HepG2 (cell line): ENCODE results near the gene GRIN2C. TPM values are rescaled to one million over a fixed set of nuclear protein-coding genes. Genes with fewer than 3 reads are reported as not detected.

Source experiments
- ATAC-seq: fragments of 200-7000 bp; cut with Tn5 transposase; 3 replicates; pipeline ENCODE4 v1.9.1; 2020; ENCODE audit warnings: mild to moderate bottlenecking, moderate library complexity
- BruUV-seq: library from RNA; stranded (reverse); fragments of 400-500 nt; replicated peaks from 2 replicates; lab custom pipeline; 2021; lab: Mats Ljungman, UMichigan
- CTCF ChIA-PET: fragments of 300-600 bp; formaldehyde crosslinking; extraction: SDS; loops from one replicate; lab custom pipeline; 2021; ENCODE audit warnings: low total read pairs, inconsistent platforms, low intra/inter-chr PET ratio; lab: Yijun Ruan, JAX
- POLR2A ChIA-PET: fragments of 350-600 bp; sonication (Branson Sonifier 250); formaldehyde crosslinking; loops from one replicate; lab custom pipeline; 2020; ENCODE audit warnings: antibody characterized with exemption, inconsistent platforms; lab: Yijun Ruan, JAX
- DNase-seq: peaks from one replicate; pipeline ENCODE4 v3.0.0-alpha.2; 2015; ENCODE audit warnings: low spot score
- FAIRE-seq: peaks from 3 replicates; lab custom pipeline; 2011; peaks lifted over from hg19 to GRCh38; lab: Jason Lieb, UNC
- H2AFZ ChIP-seq: one replicate; pipeline ENCODE4 v1.6.1; 2011; ENCODE audit warnings: low read length, inconsistent platforms
- H3K27ac ChIP-seq: fragments of 300-600 bp; 3 replicates; pipeline ENCODE4 v1.8.0; 2011; ENCODE audit warnings: mixed run types, mild to moderate bottlenecking, mixed read lengths, low read length, inconsistent platforms; ENCODE audit not compliant: insufficient read depth; ENCODE audit errors: extremely low read length
- H3K27me3 ChIP-seq, 2 experiments: fragments of 200-600 bp in 1 of 2; 2 replicates in 1 of 2; 3 replicates in 1 of 2; pipeline versions ENCODE4 v1.6.0 to v1.8.0; 2011; ENCODE audit warnings: low read length in 2 of 2, mild to moderate bottlenecking in 2 of 2, moderate library complexity in 2 of 2, inconsistent platforms in 1 of 2; ENCODE audit not compliant: insufficient read depth in 2 of 2, control insufficient read depth in 1 of 2
- H3K36me3 ChIP-seq, 2 experiments: fragments of 200-600 bp in 1 of 2; replicated peaks in 1 of 2; 2 replicates in 1 of 2; 3 replicates in 1 of 2; pipeline versions ENCODE4 v1.5.1 to v1.8.0; 2011; ENCODE audit warnings: low read length in 2 of 2, inconsistent platforms in 1 of 2; ENCODE audit not compliant: insufficient read depth in 2 of 2, control insufficient read depth in 1 of 2
- H3K4me1 ChIP-seq: 2 replicates; pipeline ENCODE4 v1.5.1; 2012; ENCODE audit warnings: low read length, inconsistent platforms; ENCODE audit not compliant: insufficient read depth
- H3K4me2 ChIP-seq: 2 replicates; pipeline ENCODE4 v1.6.0; 2011; ENCODE audit warnings: low read depth, low read length, inconsistent platforms
- H3K4me3 ChIP-seq, 3 experiments: fragments of 200-600 bp in 1 of 3; sonication (generic), shearing (Covaris generic) in 1 of 3; replicated peaks in 1 of 3; 2 replicates each; pipeline ENCODE4 v1.5.1; 2011 to 2016; ENCODE audit warnings: low read length in 3 of 3, inconsistent platforms in 2 of 3, low read depth in 2 of 3, mild to moderate bottlenecking in 2 of 3, control low read depth in 1 of 3, mixed read lengths in 1 of 3; ENCODE audit not compliant: insufficient read depth in 1 of 3
- H3K79me2 ChIP-seq: one replicate; pipeline ENCODE4 v1.6.1; 2011; ENCODE audit warnings: low read length, inconsistent platforms; ENCODE audit not compliant: insufficient read depth
- H3K9ac ChIP-seq: 2 replicates; pipeline ENCODE4 v1.6.0; 2011; ENCODE audit warnings: mild to moderate bottlenecking, low read depth, low read length, inconsistent platforms; ENCODE audit not compliant: insufficient read depth
- H3K9me3 ChIP-seq: 2 replicates; pipeline ENCODE4 v1.5.1; 2012; ENCODE audit warnings: mild to moderate bottlenecking, low read length
- H4K20me1 ChIP-seq: 2 replicates; pipeline ENCODE4 v1.6.0; 2011; ENCODE audit warnings: inconsistent platforms, mild to moderate bottlenecking, low read length, moderate library complexity; ENCODE audit not compliant: insufficient read depth
- ATF7 ChIP-seq, 2 experiments: fragments of 450-650 bp in 1 of 2; sonication (generic) in 1 of 2; formaldehyde crosslinking in 1 of 2; IDR thresholded peaks; 2 replicates each; pipeline versions ENCODE4 v1.4.0 to v1.6.1; 2016 to 2020; ENCODE audit warnings: antibody characterized with exemption in 1 of 2, mild to moderate bottlenecking in 1 of 2, missing genetic modification reagents in 1 of 2
- BCL6 ChIP-seq: IDR thresholded peaks from 2 replicates; pipeline ENCODE4 v1.6.1; 2016; ENCODE audit warnings: missing genetic modification reagents, missing compliant biosample characterization
- ELF4 ChIP-seq: sonication (generic); formaldehyde crosslinking; IDR thresholded peaks from 2 replicates; pipeline ENCODE4 v1.5.0; 2020; ENCODE audit warnings: missing genetic modification reagents, mild to moderate bottlenecking, moderate library complexity, borderline replicate concordance
- FIP1L1 ChIP-seq: fragments of 200-400 bp; formaldehyde crosslinking; IDR thresholded peaks from 2 replicates; pipeline ENCODE4 v1.6.1; 2018; ENCODE audit warnings: low read depth, mild to moderate bottlenecking, low read length, moderate library complexity, borderline replicate concordance; ENCODE audit not compliant: insufficient read depth
- MTERF4 ChIP-seq: sonication (generic); formaldehyde crosslinking; IDR thresholded peaks from 2 replicates; pipeline ENCODE4 v1.8.0; 2023; ENCODE audit warnings: mild to moderate bottlenecking, missing genetic modification reagents
- NR2F1 ChIP-seq, 2 experiments: fragments of 450-650 bp in 1 of 2; formaldehyde crosslinking in 1 of 2; IDR thresholded peaks; 2 replicates each; pipeline versions ENCODE4 v1.5.0 to v1.6.1; 2016 to 2020; ENCODE audit warnings: mild to moderate bottlenecking in 1 of 2, missing compliant biosample characterization in 1 of 2, missing genetic modification reagents in 1 of 2, moderate library complexity in 1 of 2
- NR3C1 ChIP-seq: sonication (generic); formaldehyde crosslinking; IDR thresholded peaks from 2 replicates; pipeline ENCODE4 v1.4.0; 2020; ENCODE audit warnings: missing genetic modification reagents
- RARA ChIP-seq: IDR thresholded peaks from 2 replicates; pipeline ENCODE4 v1.6.1; 2016; ENCODE audit warnings: missing genetic modification reagents, missing compliant biosample characterization
- REL ChIP-seq: sonication (generic); formaldehyde crosslinking; conservative IDR thresholded peaks from 2 replicates; pipeline ENCODE4 v1.8.0; 2022; ENCODE audit warnings: mild to moderate bottlenecking, missing genetic modification reagents, moderate library complexity
- ZIK1 ChIP-seq: sonication (generic); formaldehyde crosslinking; IDR thresholded peaks from 2 replicates; pipeline ENCODE4 v1.5.0; 2020; ENCODE audit warnings: mild to moderate bottlenecking, low read depth, missing genetic modification reagents, borderline replicate concordance
- ZNF17 ChIP-seq: sonication (generic); formaldehyde crosslinking; IDR thresholded peaks from 2 replicates; pipeline ENCODE4 v1.5.0; 2020; ENCODE audit warnings: mild to moderate bottlenecking, missing genetic modification reagents
- ZNF335 ChIP-seq: sonication (generic); formaldehyde crosslinking; IDR thresholded peaks from 2 replicates; pipeline ENCODE4 v1.4.0; 2020; ENCODE audit warnings: missing genetic modification reagents
- ZNF672 ChIP-seq: sonication (generic); formaldehyde crosslinking; IDR thresholded peaks from 2 replicates; pipeline ENCODE4 v1.8.1; 2022; ENCODE audit warnings: missing genetic modification reagents
- ZNF678 ChIP-seq: sonication (generic); formaldehyde crosslinking; IDR thresholded peaks from 2 replicates; pipeline ENCODE4 v1.4.0; 2020; ENCODE audit warnings: mild to moderate bottlenecking, missing genetic modification reagents
- ZNF768 ChIP-seq: sonication (generic); formaldehyde crosslinking; IDR thresholded peaks from 2 replicates; pipeline ENCODE4 v1.4.0; 2020; ENCODE audit warnings: missing genetic modification reagents
- ZNF839 ChIP-seq: sonication (generic); formaldehyde crosslinking; IDR thresholded peaks from 2 replicates; pipeline ENCODE4 v1.4.0; 2020; ENCODE audit warnings: missing genetic modification reagents, mild to moderate bottlenecking, borderline replicate concordance
- WGBS: methylation state at CpG from one replicate; pipeline ENCODE4 v1.1.6; 2017; ENCODE audit warnings: low lambda C conversion rate; 5-methylcytosine and 5-hydroxymethylcytosine counted together
- in situ Hi-C: cut with HindIII; loops from 2 replicates; pipeline ENCODE4 v1.10.0; 2017; ENCODE audit warnings: low pct_unique_long_range_greater_than_20kb; ENCODE audit not compliant: extremely low pct_ligation_motif_present
- intact Hi-C: fragments of 100-400 bp; cut with micrococcal nuclease; formaldehyde crosslinking; loops from one replicate; pipeline ENCODE4 v1.10.0; 2022; ENCODE audit not compliant: unreplicated experiment
- polyA plus RNA-seq, 8 experiments: library from polyadenylated mRNA; depleted of rRNA in 3 of 8; stranded (reverse) in 7 of 8; unstranded in 1 of 8; fragments of >200 nt; fragmentation: Illumina TruSeq in 4 of 8; extraction: Trizol in 4 of 8; gene quantifications; 2 replicates each; pipeline versions ENCODE4 v1.2.1 to v1.2.3, GENCODE V29; 2011 to 2016; ENCODE audit warnings: low read depth in 4 of 8, missing spikeins in 1 of 8, mixed read lengths in 1 of 8; ENCODE audit not compliant: insufficient read depth in 1 of 8
- total RNA-seq, 5 experiments: library from RNA; depleted of rRNA; stranded (reverse); fragments of >200 nt; fragmentation: Illumina TruSeq; extraction: Trizol; gene quantifications; 2 replicates each; pipeline ENCODE4 v1.2.3, GENCODE V29; 2016; ENCODE audit warnings: low read depth in 1 of 5

Gene GRIN2C
- total and polyA plus RNA-seq, 2 of the 13 experiments (the other 11 are each of a cell fraction or from before 2014, with no cell fraction given): 0.03 to 0.11 TPM

GRCh38 chr17:74855323-74855722 is 4.4 kb downstream of the GRIN2C start:
- no peak overlapping the region for H2AFZ ChIP-seq
- no peak overlapping the region for H3K9ac ChIP-seq
- no peaks in the 10 kb centered on the region; the same call in 1 of the 2 replicates for H4K20me1 ChIP-seq
- CTCF ChIA-PET: no interaction called here
- no peak overlapping the region for H3K4me3 ChIP-seq
- ATAC-seq (no peak), FAIRE-seq (no peak), DNase-seq (no peak)
- no peaks in the 10 kb centered on the region for H3K9me3 ChIP-seq
- in situ Hi-C loops (no loop called here), intact Hi-C loops (no loop called here)
- no TSS peak for BruUV-seq
- H3K27ac ChIP-seq: no peak overlapping the region
- TF ChIP-seq ZNF839 (CRISPR knock-in tag): no peak
- no peak for TF ChIP-seq NR3C1 (CRISPR knock-in tag)
- TF ChIP-seq ZNF768 (CRISPR knock-in tag): peak; percentile 91
- no peak for TF ChIP-seq ZIK1 (CRISPR knock-in tag)
- peak; percentile 17; the same call in 1 of the 2 replicates for TF ChIP-seq ATF7 (IDR thresholded peaks at IDR 0.05)
- no peak for TF ChIP-seq ATF7 (CRISPR knock-in tag; IDR thresholded peaks at IDR 0.05)
- TF ChIP-seq ZNF335: no peak
- no peak for TF ChIP-seq ZNF672 (CRISPR knock-in tag)
- H3K36me3 ChIP-seq: no peaks in the 10 kb centered on the region
- H3K27me3 ChIP-seq: peaks cover 24 to 87% of the 10 kb centered on the region in 2 experiments
- no peak overlapping the region for H3K4me2 ChIP-seq
- H3K4me1 ChIP-seq: peaks cover 12% of the 10 kb centered on the region
- 27% methylated on average over 3 of the region's 4 CpGs for WGBS
- POLR2A ChIA-PET: interaction anchor here (1.1 to 2.3 kb wide), 2 partner anchors 18 to 119 kb away, joined by 3 to 9 read pairs; partner anchors contain the start of genes FDXR and RAB37
- no peaks in the 10 kb centered on the region for H3K79me2 ChIP-seq

- H2AFZ ChIP-seq: no peak overlapping the region
- no peak overlapping the region for H3K4me2 ChIP-seq
- no peaks in the 10 kb centered on the region for H3K36me3 ChIP-seq
- WGBS: 16% methylated on average over 15 of the region's 17 CpGs
- TF ChIP-seq ELF4 (CRISPR knock-in tag) (no peak), RARA (CRISPR knock-in tag) (no peak), REL (CRISPR knock-in tag) (no peak), MTERF4 (CRISPR knock-in tag) (no peak), FIP1L1 (no peak), BCL6 (CRISPR knock-in tag) (no peak), NR2F1 (CRISPR knock-in tag; IDR thresholded peaks at IDR 0.05) (no peak), ZNF678 (no peak), ZNF17 (no peak)
- ChIA-PET CTCF (no interaction called here), POLR2A (interaction anchor here (2.3 kb wide), 1 partner anchor 18 kb away, joined by 9 read pairs; the partner anchor contains the start of gene FDXR)
- DNase-seq (no peak), FAIRE-seq (no peak), ATAC-seq (no peak)
- intact Hi-C loops (no loop called here), in situ Hi-C loops (no loop called here)
- no peaks in the 10 kb centered on the region; the same call in 1 of the 2 replicates for H4K20me1 ChIP-seq
- H3K9ac ChIP-seq: no peak overlapping the region
- H3K4me1 ChIP-seq: peaks cover 9% of the 10 kb centered on the region
- H3K4me3 ChIP-seq: no peak overlapping the region
- no peaks in the 10 kb centered on the region for H3K9me3 ChIP-seq
- no peaks in the 10 kb centered on the region for H3K79me2 ChIP-seq
- H3K27me3 ChIP-seq: peaks cover 24 to 88% of the 10 kb centered on the region in 2 experiments
- H3K27ac ChIP-seq: no peak overlapping the region
- no TSS peak for BruUV-seq
These were observed 4.9 kb downstream of the GRIN2C start for GRCh38 chr17:74854792-74855191.
